Dedifferentiated amniotic fluid mesenchymal stem cell (primary cell): ENCODE results near the gene GCC1.

ENCODE experiments used
- DNase-seq: peaks from one replicate; pipeline ENCODE4 v3.0.0-alpha.2; 2016; ENCODE audit errors: extremely low spot score

GCC1 gene

DNA sequence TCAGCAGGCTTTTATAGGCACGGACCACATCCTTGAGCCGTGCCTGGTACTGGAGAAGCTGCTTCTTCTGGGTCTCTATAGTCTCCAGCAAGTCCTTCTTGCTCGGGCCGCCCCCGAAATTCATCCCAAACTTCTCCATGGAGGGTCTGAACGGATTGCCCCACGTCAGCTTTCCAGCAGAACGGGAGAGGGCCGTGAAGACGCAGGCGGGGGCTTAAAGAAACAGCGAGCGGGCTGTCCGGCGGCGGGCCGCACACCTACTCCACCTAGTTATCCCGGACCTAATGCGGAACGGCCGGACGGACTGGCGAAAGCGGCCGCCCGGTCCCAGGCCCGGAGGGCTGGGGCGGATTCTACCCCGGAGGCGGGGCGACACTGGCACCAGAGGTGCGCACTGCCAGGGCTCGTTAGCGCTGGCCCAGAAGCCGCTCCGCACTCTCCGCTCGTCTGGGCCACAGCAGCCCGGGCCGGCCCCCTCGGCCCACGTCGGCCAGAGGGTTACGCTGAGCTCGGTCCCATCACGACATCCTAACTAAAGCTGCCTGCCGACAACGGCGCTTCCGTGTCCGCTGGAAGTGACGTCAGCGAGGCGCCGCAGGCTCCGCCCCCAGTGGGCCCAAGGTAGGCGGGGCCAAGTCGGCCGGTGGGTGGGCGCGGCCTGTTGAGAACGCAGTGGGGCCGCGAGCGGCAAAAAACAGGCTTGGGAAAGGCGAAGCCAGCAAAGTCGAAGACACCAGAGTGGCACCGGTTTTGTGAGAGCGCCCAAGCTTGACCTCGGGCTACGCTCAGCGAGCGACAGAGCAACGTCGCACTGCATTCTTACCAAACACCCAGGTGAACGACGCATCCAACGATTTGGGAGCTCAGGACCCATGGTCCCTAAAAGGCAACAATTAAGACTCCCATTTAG, at the start of gene GCC1:
Gene GCC1, minus strand, starts transcription at position 553 of the 910 bp plus-strand sequence. Its CDS starts 414 bp downstream, at position 139.
- DNase-seq, result peak; percentile 88

DNA sequence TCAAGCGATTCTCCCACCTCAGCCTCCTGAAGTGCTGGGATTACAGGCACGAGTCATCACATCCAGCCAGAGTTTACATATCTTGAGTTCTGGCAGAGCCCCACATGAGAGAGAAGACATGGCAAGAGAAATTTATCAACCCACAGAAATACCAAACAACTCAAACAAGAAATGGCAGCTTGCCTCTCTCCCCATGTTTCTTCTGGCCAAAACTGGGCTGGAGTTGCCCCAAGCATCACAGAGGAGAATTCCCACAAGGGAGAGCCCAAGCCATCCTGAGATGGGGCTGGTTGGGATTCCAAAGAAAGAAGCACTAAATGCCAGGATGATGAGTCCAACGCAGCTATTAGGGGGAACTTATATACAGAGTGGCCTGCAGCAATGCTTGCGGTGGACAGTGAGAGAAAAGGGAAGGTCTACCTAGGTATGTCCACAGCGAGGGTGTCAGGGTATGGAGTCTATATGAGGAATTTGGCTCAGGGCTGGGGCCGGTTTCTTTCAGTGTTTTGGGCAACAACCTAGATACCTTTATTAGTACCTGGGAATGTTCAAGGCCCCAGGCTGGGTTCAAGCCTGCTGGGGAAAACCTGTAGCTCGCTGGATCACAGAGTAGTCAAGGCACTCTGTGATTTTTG, 47.0 kb upstream of the GCC1 start:
- DNase-seq, result peak; percentile 27

- DNase-seq, result no peak
Observed at GRCh38 chr7:127629268-127629854, 44.0 kb upstream of the GCC1 start.

- no peak for DNase-seq
Observed at GRCh38 chr7:127628445-127628844, 43.0 kb upstream of the GCC1 start.

DNA sequence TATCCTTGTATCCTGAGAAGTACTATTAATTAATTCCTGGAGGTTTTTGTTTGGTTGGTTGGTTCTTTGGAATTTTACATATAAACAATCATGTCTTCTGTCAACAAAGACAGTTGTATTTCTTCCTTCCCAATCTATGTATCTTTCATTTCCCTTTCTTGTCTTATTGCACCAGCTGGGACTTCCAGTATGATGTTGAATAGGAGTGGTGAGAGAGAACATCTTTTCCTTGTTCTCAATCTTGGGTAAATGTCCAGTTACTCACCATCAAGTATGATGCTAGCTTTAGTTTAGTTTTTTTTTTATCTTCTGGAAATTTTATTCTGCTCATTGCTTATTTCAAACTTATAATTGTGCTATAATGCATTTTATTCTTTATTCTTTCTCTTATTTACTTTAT, 39.9 kb upstream of the GCC1 start:
- no peak for DNase-seq

GRCh38 chr7:127620406-127621233, 35.2 kb upstream of the GCC1 start:
- no peak for DNase-seq

GRCh38 chr7:127619681-127620405, 34.4 kb upstream of the GCC1 start:
- no peak for DNase-seq

- DNase-seq, result no peak
Observed at GRCh38 chr7:127618775-127619174, 33.4 kb upstream of the GCC1 start.

GRCh38 chr7:127618042-127618441, 32.6 kb upstream of the GCC1 start, which contains the start of gene PAX4:
Gene PAX4, minus strand, starts transcription at chr7:127618142. Its CDS starts 2,214 bp downstream, at chr7:127615928.
- no peak for DNase-seq

DNA sequence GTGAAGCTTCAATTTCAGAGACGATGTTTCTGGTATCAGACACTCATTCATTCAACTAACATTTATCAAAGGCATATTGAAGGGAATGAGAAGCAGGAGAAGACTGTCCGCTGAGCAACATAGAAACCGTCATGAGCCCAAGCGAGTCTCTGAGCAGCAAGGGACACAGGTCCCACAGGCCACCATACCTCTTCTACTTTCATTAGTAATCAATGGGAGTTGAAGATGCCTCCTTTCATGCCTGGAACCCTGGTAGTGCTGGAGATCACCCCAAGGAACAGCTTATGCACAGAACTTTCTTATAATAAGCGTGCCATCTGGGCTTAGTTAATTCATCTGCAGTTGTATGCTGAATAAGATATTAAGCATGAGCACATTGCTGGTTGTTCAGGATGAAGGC, 31.3 kb upstream of the GCC1 start:
- no peak for DNase-seq

DNA sequence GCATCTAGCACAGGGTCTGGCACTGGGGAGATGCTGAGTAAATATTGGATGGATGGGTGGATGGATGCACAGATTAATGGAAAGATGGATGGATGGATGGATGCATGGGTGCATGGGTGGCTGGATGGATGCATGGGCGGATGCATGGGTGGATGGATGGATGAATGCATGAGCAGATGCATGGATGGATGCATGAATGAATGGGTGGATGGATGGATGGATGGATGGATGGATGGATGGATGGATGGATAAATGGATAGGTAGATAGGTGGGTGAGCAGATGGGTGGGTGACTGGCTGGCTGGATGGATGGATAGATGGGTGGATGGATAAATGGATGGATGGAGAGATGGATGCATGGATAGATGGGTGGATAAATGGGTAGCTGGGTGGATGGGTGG, 26.9 kb upstream of the GCC1 start:
- no peak for DNase-seq

DNA sequence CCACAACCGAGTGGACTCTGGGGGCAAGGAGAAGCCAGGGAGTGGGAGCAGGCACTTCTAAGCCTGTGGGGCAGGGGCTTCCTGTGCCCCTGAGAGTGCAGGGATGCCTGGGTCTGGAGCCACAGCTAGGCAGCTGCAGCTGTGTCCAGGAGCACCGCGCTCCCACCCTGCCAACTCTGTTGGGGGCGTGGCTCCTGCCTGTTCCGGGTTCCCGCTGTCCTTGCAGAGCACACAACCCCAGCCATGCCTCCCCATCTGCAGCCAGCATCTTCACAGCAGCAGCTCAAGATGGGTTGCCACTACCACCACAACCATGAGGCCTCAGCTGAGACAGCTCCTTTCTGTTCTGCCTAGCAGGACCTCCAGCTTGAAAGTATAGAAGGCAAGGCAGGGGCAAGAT, 23.9 kb upstream of the GCC1 start:
- DNase-seq, result no peak

- no peak for DNase-seq
Observed at GRCh38 chr7:127608446-127608845, 23.1 kb upstream of the GCC1 start.

DNA sequence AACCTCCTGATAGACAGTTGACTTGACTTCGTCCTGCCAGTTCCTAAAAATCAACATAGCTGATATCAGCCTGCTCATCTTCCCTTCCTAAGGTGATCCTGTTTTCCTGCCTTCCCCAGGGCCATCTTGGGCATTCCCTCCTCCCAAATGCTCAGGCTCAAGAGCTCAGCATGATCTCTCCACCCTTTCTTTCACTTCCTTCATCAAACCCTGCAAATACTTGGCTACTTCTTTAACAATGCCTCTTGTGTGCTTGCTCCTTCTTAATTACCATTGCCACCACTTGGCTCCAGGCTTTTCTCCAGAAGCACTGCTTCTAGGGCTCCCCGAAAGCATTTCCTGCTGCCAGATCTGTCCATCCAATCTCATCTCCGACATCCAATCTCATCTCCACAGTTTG, 15.5 kb upstream of the GCC1 start:
- no peak for DNase-seq

DNA sequence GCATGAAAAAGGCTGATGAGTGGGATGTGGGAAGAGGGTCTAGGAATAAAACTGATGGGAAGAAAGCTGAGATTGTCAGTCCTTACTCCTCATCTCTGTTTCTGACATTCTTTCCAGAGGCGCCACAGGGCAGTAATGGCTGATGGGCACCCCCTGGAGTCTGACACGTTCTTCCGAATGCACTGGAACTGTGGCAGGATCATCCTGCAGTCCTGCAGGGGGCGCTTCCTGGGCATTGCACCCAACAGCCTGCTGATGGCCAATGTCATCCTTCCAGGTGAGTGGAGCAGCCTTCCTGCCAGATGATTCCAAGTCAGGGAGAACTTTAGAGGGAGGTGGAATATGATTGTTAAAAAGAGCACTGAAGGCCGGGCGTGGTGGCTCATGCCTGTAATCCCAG, 12.9 kb upstream of the GCC1 start:
- no peak for DNase-seq

- DNase-seq, result no peak
Observed at GRCh38 chr7:127595737-127596136, 10.3 kb upstream of the GCC1 start.

DNA sequence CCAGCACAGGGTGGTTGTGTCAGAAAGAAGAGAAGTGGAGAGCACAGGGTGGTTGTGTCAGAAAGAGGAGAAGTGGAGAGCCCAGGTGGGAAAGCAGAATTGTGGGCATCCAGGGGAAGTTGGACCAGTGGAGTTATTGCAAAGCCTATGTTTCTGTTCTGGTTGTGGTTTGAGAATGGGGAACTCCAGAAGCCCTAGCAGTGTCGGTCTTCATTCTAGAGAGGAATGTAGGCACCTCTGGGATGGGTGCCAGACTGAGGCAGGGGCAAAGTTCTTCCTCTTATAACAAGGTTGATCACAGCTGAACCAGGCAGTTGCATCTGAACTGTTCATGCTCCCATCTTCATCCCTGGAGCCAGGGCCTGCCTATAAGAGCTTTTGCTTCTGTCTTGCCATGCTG, 9.1 kb upstream of the GCC1 start:
- no peak for DNase-seq

DNA sequence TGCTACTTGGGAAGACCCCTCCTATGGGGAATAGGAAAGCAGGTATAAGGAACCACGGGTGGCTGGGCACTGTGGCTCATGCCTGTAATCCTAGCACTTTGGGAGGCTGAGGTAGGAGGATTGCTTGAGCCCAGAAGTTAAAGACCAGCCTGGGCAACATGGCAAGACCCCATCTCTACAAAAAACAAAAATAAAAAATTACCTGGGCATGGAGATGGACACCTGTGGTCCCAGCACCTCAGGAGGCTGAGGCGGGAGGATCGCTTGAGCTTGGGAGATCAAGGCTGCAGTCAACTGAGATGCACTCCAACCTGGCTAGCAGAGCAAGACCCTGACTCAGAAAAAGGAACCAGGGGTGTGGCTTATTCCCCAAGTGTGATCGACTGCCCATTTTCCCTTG, 7.2 kb upstream of the GCC1 start:
- no peak for DNase-seq

DNA sequence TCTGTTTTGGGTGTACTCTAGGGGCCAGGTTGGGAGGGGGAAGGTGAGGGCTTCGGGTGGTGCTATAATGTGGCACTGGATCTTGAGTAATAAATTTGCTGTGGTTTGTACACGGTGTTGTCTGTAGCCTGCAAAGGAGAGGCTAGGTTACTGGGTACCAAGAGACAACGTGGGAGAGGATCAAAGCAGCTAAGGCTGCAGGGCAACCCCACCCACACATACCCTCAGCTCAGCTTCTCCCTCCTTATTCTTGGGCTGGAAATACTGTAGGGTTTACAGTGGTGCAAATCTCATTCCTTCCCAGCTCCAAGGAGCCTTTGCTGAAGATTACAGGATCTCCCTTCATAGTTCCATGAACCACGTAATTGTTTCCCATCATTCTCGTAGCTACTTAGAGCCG, 6.2 kb upstream of the GCC1 start:
- no peak for DNase-seq

- no peak for DNase-seq
Observed at GRCh38 chr7:127591189-127591588, 5.8 kb upstream of the GCC1 start.

GRCh38 chr7:127589896-127590295, 4.5 kb upstream of the GCC1 start:
- DNase-seq, result no peak
